Thymus (tissue), 11 donors: Measurements from ENCODE around the gene CCDC167. TPM values are rescaled to one million over a fixed set of nuclear protein-coding genes. Genes with fewer than 3 reads are reported as not detected.
A peak's percentile ranks its signal among the peaks of the same experiment; 100 is the strongest.

ENCODE experiments used
- DNase-seq, 9 donors: peaks; one replicate each; pipeline ENCODE4 v3.0.0-alpha.2; 2013; ENCODE audit warnings: low spot score in 9 of 9, low read depth in 6 of 9, missing footprints in 1 of 9
- H3K27ac ChIP-seq, 2 donors: one replicate each; pipeline ENCODE4 v1.5.1; 2013; ENCODE audit warnings: control low read depth in 1 of 2, low read depth in 1 of 2, low read length in 1 of 2, mild to moderate bottlenecking in 1 of 2, moderate library complexity in 1 of 2
- H3K27me3 ChIP-seq, 2 donors: one replicate each; pipeline ENCODE4 v1.5.1; 2013; ENCODE audit warnings: low read length in 1 of 2; ENCODE audit not compliant: control insufficient read depth in 2 of 2, insufficient read depth in 1 of 2
- H3K36me3 ChIP-seq, 2 donors: one replicate each; pipeline ENCODE4 v1.5.1; 2013; ENCODE audit warnings: low read length in 1 of 2, mild to moderate bottlenecking in 1 of 2, moderate library complexity in 1 of 2; ENCODE audit not compliant: control insufficient read depth in 2 of 2, insufficient read depth in 2 of 2
- H3K4me1 ChIP-seq, 2 donors: one replicate each; pipeline ENCODE4 v1.5.1; 2013; ENCODE audit warnings: low read length in 2 of 2; ENCODE audit not compliant: control insufficient read depth in 2 of 2, insufficient read depth in 2 of 2
- H3K4me3 ChIP-seq, 2 donors: one replicate each; pipeline ENCODE4 v1.5.1; 2013; ENCODE audit warnings: low read length in 2 of 2, control low read depth in 1 of 2, mild to moderate bottlenecking in 1 of 2
- H3K9me3 ChIP-seq, 2 donors: one replicate each; pipeline ENCODE4 v1.5.1; 2013; ENCODE audit warnings: low read length in 1 of 2, mild to moderate bottlenecking in 1 of 2; ENCODE audit not compliant: control insufficient read depth in 2 of 2, insufficient read depth in 1 of 2
- WGBS: extraction: QIAGEN DNeasy Blood & Tissue Kit; methylation state at CpG from one replicate; pipeline ENCODE4 v1.1.7; 2013; 5-methylcytosine and 5-hydroxymethylcytosine counted together
- polyA plus RNA-seq: library from polyadenylated mRNA; stranded (reverse); fragments of 200-250 nt; gene quantifications from one replicate; pipeline ENCODE4 v1.2.3, GENCODE V29; 2013
- total RNA-seq: library from RNA; stranded (reverse); fragments of 120-200 nt; gene quantifications from one replicate; pipeline ENCODE4 v1.2.4, GENCODE V29; 2013
- donor health status: healthy.

The CCDC167 gene
- total and polyA plus RNA-seq, 2 donors, result 54.9 to 122 TPM

GRCh38 chr6:37435373-37435772, 64.3 kb downstream of the CCDC167 start:
- Histone ChIP-seq H3K36me3 (peaks cover 30 to 50% of the 10 kb centered on the region in 2 donors), H3K27ac (no peak overlapping the region), H3K4me1 (peaks cover 6 to 22% of the 10 kb centered on the region in 2 donors), H3K9me3 (no peaks in the 10 kb centered on the region), H3K4me3 (no peak overlapping the region), H3K27me3 (no peaks in the 10 kb centered on the region)
- DNase-seq, result no peak
- 95% methylated on average over 4 of the region's 4 CpGs for WGBS

- Histone ChIP-seq H3K4me3 (peak overlapping the region; percentile 78 to 86), H3K4me1 (peaks cover 6 to 22% of the 10 kb centered on the region in 2 donors), H3K9me3 (no peaks in the 10 kb centered on the region), H3K27ac (peak overlapping the region; percentile 92 to 94), H3K27me3 (no peaks in the 10 kb centered on the region), H3K36me3 (peaks cover 30 to 35% of the 10 kb centered on the region in 2 donors)
- WGBS, result 6% methylated on average over 13 of the region's 13 CpGs
- peak; percentile 26 to 80 (median 48) for DNase-seq
These were observed 65.9 kb downstream of the CCDC167 start for GRCh38 chr6:37433657-37434271.

Other genes starting within 250 kb of the CCDC167 start
- gene TBC1D22B, start 242.1 kb downstream of the CCDC167 start, total RNA-seq, result 7.7 TPM
- gene TBC1D22B, start 242.1 kb downstream of the CCDC167 start, polyA plus RNA-seq, result 8.8 TPM
- 2.4 TPM for gene TMEM217, start 241.7 kb downstream of the CCDC167 start, total RNA-seq
- gene TMEM217, start 241.7 kb downstream of the CCDC167 start, polyA plus RNA-seq, result 4.0 TPM
- 16.9 TPM for gene RNF8, start 145.9 kb downstream of the CCDC167 start, total RNA-seq
- gene RNF8, start 145.9 kb downstream of the CCDC167 start, polyA plus RNA-seq, result 12.5 TPM
- 39.6 TPM for gene CMTR1, start 66.7 kb downstream of the CCDC167 start, total RNA-seq
- gene CMTR1, start 66.7 kb downstream of the CCDC167 start, polyA plus RNA-seq, result 32.2 TPM
- gene MDGA1, start 198.0 kb upstream of the CCDC167 start, total RNA-seq, result 0.94 TPM
- gene MDGA1, start 198.0 kb upstream of the CCDC167 start, polyA plus RNA-seq, result 1.6 TPM